Activated CD4-positive, alpha-beta T cell treated with anti-CD3 and anti-CD28 coated beads, Interleukin-2, Interleukin-4, amounts not matched to agents 100 ng/mL and 50 ng/mL, durations not matched to agents 16 hours and 8 hours (primary cell): ENCODE measurements around the gene ARNT2.

Source experiments
- DNase-seq: peaks from one replicate; pipeline ENCODE4 v3.0.0-alpha.2; 2020; ENCODE audit warnings: low spot score

The ARNT2 gene

DNA sequence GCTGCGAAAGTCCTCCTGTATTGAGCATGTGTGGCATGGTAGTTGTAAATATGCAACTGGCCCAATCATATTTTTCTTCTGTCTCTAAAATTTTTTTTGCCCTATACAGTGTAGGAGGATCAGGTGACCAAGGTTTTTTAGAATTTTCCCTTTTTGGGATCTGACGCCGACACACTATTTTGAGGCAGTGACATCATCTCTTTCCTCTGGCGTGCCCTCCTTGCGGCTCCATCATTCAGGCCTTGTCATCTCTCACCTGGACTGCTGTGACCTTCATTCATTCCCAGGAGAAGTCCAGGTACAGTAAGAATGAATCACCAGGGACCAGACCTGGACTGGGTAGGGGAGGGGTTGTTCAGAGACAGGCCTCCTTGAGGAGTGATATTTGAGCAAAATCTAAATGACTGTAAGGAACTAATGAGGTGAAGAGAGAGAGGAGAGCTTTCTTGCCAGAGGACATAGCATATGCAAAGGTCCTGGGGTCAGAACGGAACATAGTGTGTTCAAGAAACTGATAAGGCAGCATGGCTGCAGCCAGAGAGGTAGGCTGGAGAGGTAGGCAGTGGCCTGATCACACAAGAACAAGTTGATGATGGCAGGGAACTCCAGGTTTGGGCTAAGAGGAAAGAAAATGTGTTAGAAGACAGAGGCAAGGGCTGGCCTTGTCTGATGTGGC lies 38.7 kb downstream of the ARNT2 start:
- DNase-seq: no peak

DNA sequence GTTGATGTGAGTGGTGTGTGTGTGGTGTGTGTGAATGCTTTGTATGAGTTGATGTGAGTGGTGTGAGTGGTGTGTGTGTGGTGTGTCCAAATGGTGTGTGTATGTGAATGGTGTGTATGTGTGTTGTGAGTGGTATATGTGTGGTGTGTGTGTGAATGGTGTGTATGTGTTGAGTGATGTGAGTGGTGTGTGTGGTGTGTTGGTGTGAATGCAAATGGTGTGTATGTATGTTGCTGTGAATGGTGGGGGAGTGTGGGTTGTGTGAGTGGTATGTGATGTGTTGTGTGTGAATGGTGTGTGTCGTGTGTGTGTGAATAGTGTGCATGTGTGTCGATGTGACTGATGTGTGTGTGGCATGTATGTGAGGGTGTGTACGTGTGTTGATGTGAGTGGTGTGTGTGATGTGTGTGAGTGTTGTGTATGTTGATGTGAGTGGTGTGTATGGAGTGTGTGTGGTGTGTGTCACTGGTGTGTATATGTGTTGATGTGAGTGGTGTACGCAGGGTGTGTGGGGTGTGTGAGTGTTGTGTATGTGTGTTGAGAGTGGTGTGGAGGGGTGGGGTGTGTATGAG lies 40.6 kb downstream of the ARNT2 start:
- no peak for DNase-seq

DNA sequence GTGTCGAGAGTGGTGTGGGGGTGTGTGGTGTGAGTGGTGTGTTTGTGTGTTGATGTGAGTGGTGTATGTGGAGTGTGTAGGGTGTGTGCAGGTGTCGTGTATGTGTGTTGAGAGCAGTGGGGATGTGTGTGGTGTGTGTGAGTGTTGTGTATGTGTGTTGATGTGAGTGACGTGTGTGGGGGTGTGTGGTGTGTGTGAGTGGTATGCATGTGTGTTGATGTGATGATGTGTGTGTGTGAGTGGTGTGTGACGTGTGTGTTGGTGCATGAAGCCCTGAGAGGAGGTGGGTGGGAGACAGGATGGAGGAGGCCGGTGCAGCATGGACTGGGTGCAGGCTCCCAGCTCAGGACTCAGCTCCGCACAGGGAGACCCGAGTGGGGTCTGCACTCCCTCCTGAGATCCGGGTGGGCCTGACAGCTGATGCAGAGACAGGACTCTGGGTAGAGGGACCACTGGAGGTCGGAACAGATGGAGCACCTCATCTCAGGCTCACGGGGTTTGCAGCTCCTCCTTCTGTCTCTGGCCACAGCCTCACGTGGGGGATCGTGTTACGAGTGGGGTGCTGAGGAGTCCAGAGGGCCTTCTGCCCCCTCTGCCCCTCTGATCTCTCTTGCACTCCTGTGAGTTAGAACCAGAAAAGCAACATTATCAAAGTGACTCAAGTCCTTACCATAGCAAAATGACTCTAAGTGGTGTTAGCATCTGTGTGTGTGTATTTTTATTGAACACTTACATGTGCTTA lies 41.3 kb downstream of the ARNT2 start:
- no peak for DNase-seq

DNA sequence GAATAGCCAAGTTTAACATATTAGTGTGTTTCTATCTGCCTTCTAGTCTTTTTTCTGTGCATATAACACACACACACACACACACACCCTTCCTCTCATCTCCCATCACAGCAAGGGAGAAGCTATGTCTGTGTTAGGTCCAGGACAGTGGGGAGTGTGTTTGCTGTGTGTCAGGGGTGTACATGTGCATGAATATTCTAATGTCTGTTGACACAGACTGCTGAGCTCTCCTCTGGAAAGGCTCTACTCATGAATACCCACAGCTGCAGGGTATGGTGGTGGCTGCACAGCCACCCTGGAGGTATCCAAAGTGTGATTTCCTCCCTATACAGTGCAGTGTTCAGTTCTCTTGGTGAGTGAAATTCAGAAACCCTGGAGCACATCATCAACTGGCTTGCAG lies 42.9 kb downstream of the ARNT2 start:
- DNase-seq: no peak

DNA sequence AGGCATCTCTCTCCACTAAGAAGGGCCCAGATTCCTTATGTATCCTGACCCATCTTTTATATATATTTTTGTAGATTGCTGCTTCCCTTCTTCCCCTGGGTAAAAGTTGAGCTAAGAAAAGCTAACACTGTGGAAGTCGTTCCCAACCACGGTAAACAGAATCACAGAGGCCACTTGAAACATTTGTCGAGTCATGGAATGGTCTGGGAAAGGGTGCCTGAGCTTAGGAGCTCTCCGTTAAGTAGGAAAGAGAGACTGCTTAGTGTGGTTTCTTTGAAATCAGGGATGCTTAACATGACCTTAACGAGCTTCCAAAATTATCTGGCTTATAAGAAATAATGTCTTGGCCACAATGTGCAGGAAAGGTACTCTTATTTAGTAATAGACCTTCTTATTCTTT lies 45.6 kb downstream of the ARNT2 start:
- DNase-seq: no peak

DNA sequence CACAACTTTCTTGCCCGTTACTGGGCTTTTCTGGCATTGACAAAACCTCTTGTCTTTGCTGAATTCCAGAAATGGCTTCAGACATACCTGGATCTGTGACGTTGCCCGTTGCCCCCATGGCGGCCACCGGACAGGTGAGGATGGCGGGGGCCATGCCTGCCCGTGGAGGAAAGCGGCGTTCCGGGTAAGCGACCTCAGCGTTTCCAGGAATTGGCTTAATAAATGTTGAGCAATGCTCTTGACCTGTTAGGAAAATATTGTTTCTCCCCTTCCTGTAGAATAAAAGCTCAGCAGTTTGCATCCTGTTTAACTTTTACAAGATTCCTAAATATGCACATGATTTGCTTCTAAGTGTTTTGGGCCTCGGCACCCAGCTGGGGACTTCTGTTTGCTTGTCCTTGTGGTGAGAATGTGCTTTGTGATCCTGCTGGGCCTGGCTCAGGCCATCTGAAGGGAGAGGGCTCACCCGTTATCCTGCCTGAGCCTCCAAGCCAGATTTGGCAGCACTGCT lies 46.7 kb downstream of the ARNT2 start:
- DNase-seq: no peak

DNA sequence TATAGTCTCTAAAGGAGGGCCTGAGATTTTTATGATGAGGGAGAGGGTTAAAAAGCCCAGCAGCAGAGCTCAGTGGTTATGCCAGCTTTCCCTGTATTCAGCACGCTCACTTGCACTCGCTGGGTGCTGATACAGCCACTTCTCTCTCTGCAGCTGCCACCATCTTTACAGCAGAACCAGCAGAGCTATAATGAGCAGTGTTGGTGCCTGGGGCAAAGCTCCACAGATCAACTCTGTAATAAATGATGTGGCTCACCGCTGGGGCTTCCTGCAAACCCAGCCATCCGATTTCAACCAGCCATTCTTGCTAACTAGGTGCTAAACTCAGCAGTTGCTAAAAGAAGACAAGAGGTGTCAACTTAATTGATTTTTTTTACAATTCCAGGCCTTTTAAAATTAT lies 48.0 kb downstream of the ARNT2 start:
- DNase-seq: no peak

DNA sequence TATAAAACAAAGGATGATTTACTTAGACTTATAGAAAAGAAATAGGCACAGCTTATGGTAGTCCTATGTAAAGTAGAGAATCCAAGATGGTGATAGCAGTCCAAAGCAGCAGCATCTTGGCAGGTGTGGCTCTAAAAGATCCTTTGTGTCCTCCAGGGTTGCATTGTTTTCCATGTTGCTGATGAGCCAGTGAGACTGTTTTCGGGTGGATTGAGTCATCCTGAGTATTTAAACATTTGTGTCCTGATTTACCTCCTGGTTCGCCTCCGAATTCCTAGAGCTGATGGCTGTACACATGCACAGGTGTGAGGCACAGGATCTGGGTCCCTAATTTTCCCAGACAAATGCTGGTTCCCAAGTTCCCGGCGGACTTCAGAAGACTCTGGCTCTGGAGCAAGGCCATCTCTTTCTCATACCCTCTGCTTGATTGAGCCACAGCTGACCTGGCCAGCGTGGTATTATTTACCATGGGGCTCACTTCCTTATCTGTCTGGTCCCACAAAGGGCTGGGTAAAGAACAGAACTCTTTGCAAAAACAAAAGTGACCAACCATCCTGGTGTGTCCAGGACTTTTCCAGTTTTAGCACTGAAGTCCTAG lies 51.0 kb downstream of the ARNT2 start:
- DNase-seq: no peak

DNA sequence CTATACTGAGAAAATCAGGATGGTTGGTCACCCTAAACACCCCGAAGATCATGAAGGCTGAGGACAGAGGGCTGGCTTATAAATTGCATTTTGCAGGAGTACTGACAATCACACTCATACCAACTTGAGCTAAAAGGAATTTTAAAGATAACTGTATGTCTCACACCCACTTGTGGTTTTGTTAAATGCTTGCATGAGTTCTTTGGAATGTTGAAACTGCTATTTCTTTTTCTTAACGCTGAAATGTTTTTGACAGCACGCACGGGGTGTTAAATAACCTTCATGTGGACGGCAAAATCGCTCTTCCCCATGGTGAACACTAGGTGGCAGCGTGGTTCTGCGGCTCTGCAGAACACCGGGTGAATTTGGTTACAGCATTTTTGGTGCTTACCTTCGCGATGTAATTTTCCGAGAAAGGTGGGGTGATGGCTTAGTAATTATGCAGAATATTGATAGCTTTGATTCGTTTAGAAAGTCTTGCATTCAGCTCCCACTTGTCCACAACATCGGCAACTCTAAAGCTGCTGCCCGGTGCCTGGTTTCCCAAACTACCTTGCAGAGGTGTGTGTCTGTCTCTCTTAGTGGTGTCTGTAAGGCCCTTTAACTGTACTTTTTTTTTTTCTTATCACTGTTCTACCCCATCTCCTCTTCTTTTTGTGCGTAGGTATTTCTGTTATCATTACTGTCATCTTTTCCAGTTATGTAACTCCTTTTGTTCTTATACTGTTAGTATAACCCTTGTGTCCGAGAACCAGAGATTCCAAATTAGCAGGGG lies 51.7 kb downstream of the ARNT2 start:
- peak; percentile 59 for DNase-seq

DNA sequence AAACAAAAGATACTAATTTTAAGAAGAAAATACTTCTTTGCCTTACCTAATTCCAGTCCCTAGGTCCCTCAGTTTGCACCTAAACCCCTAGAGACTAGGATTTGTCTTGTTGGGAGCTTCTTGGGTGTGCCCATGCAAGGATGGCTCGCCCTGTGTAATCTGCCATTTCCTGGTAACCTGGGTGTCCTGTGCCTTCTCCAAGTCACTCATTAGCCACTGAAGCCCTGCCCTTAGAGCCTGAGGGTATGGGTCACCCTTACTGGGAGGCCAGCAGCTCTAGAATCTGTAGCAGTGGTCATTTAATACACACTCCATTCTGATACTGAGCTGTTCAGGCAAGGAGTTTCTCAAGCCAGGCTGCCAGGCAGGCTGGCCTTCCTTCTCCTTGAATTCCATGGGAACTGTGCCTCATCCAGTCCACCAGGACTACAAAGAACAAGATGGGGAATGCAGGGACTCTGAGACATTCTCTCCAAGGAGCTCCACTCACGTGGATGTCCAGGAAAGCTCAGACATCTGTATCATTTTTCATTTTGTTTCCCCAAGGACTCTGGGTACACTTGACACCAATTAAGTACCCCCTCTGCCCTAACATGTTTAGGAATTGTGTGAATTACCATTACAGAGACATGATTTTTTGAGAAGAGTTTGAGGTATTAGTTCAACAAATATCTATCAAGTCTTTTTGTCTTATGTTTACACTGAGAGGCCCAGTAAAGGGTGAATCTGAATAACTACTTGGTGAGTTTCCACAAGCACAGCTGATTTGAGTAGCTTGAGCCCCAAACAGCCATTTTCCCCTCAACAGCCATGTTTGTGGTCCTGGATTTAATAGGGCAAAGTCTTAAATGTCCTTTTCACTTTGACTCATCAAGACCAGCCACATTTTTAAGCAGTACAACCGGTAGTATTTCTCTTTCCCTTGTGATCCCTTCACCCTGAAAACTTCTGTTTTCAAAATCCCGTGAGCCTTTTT lies 52.6 kb downstream of the ARNT2 start:
- DNase-seq: peak; percentile 11

DNA sequence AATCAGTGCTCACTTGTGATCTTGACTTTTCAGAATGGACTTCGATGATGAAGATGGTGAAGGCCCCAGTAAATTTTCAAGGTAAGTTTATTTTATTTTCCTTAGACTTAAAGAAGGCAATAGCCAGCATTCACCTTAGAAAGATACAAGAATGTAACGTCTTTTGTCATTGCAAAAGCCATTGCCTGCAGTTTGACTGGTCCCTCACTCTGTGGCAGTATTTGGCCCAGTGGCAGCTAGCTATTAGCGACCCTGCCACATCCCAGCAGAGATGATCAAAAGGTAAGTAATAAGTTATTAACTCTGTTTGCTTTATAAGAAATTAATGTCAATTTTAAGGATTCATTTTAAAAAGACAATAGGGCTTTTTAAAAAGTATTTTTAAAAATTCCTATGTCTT lies 53.7 kb downstream of the ARNT2 start:
- DNase-seq: no peak

DNA sequence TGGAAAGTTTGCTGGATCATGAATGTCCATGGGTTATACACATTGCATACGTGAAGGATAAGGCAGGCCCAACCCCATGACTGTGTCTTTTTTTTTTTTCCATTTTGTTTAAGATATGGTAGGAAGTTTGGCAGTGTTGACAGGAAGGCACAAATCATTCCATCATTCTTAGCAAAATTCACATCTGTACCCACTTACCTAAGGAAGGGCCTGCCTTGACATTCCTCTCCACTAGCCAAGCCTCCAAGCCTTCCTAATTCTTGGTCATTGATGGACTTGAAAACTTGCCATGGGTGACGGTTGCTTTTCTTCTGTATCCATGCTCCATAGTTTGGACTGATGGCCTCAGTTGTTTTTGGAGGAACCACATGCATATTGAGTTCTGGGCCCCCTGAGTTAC lies 54.4 kb downstream of the ARNT2 start:
- no peak for DNase-seq

DNA sequence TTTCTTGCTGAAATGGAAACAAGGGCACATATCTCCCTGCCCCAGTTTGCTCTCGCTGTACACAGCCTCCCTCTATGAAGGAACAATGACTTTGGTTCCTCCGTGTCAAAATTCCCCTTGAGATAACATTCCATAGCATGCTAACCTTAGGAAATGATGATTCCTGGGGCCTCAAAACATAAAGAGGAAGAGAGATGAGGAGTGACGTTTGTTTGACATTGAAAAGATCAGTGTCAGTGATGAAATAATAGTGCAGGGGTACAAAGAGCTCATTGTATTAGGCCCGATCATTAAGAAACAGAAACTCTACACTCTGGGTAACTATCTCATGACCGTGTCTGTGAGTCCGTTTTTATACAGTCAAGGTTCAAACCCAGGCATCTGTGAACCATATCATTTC lies 55.2 kb downstream of the ARNT2 start:
- no peak for DNase-seq

DNA sequence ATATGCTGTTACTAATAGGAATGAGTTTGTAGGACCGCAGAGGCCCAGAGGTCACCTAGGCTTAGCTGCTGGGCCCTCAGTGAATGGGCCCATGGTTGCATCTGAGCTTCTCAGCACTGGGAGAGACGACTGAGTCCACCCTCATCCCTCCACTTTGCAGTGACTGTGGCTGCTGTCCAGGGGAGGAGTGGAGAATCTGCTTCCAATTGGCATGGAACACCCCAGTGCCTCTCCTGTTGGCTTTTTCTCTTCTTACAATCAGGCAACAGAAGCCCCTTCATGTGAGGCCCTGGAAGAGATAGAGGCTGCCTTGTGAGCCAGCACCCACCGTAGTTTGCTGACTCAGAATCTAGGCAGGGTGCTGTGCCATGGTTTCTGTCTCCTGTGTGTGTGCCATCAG lies 55.6 kb downstream of the ARNT2 start:
- no peak for DNase-seq

DNA sequence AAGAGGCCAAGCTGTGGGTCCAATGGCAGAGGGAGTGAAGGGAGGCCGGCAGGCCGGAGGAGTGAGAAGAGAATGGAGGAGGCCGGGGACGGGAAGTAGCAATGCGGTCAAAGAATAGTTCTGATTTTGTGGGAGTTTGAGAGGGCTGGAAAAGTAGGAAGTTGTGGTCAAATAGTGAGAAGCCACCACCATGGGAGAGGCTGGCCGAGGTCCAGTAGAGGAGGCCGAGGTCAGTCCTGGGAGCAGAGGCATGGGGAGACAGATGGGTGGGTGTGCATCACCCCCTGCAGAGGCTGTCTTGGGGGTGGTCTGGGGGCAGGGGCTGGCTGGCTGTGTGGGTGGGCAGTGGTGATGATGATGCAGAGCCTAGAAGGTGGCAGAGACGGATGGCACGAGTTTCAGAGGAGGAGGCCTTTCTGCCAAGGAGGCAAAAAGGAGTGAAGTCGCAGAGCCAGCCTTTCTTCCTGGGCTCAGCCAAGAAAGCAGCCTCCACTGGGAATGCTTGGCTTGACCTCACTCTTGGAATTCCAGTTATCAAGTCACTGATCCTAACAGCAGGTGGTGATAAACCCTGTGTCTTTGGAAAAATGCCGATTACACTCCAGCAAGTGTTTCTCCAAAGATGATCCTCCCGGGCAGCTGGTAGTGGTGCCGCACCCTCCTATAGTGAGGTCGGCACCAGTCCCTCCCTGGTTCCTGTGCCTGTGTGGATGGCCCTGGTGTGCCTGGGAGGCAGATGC lies 57.3 kb downstream of the ARNT2 start:
- DNase-seq: no peak

DNA sequence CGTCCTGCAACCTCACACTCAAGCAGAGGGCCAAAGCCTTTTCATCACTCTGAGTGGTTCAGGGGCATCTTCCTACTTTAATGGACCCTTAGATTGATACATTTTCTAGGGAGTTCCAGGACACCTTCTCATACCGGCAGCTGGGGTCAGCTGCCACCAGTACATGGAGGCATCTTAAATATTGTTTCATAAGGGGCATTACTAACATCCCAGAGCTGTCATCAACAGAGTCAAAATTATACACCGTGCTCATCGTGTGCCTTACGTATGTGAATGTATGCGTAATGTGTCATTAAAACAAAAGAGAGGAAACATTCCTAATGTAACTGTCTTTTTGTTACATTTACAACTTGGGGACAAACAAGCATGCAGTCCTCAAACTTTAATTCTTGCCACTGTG lies 57.9 kb downstream of the ARNT2 start:
- DNase-seq: no peak

DNA sequence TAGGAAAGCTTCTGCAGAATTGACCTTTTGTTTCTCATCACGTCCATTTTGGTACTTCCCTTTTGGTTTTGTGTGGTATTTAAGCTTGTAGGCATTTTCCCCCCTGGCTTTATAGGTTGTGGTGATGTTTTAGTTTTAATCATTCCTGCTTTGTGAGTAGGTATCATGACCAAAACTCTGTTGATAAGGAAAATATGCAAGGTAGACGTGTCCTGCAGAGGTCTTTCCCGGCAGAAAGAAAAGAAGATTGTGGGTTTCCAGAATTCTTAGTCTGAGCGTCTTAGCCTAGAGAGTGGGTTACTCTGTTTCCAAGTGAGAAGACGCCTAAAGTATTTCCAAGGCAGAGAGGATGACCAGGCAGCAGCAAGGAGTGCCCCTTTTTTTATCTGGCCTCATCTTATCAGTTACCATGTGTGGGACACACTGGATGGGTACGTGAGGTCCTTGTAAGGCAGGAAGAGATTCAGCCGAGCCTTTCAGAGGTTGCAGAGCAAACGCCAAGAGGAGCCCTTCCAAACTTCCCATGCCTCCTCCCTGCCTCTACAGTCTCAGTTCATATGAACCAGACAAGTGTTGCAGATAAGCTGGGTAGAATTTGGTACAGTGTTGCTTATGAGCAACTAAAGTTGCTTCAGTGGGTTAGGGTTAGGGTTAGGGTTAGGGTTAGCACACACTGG lies 58.8 kb downstream of the ARNT2 start:
- no peak for DNase-seq

DNA sequence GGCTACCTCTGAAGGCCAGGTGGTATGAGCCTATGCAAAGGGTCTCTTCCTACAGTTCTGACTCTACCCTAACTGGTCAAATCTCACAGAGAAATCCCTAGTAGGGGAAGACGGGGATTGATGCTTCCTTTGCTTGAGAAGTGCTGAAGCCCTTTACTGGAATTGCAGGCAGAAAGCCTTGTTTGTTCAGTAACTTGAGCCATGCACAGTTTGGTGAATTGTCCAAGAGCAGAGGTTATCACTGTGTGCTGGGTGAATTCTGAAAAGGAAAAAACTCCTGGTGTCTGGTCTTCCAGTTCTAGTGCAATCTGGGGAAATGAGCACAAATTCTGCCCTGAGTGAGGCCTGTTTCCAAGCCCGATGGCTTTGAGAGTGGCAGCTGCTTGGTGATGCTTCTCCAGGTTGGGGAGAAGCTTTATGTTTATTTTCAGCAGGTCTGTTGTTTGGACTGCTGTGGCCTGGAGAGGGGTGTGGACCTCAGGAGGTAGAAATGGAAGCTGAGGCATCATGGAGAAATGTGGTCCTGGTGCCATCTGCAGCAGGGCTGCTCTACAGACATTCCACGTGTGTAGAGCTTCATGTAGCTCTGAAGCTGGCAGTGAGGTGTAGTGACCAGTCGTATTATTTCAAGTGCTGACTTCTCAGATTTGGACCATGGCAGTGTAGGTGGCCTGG lies 60.9 kb downstream of the ARNT2 start:
- no peak for DNase-seq

DNA sequence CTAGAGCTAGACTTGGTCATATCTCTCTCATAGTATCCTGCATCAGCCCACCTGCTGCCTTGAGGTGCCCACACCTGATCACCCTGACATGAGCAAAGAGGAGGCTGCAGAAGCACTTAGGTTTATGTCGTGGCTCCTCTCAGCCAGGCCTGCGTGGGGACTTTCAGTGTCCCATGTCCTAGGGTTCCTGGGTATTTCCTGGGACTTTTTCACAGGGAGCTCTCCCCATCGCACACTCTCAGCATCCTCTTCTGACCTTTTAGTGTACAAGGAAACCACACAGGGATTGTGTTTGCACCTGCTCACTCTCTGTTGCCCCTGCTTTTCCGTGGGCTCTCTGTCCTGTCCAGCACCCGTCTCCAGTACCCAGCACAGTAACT lies 61.4 kb downstream of the ARNT2 start:
- no peak for DNase-seq
